ENCODE measurements around the gene DCC.
A peak's percentile ranks its signal among the peaks of the same experiment; 100 is the strongest.

Gene DCC

DNA sequence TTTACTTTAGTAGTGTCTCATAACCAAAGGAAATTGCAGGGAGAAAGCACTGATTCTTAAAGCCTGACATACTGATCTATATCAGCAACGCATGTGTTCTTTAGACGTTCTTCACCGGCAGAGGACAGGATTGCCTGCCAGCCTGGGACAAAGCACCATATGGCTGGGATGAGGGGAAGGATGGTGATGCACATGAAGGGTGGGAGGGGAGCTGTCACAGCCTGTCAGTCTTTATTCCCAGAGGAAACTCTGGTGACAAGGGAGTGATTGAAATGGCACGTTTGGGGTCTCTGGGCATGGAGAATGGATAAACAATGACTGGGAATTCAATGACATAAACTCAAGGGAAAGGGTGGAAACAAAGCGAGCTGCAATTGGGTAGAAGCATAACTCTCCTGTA lies 808.1 kb downstream of the DCC start:
- H3K36me3 ChIP-seq = no peaks in the 10 kb centered on the region
- TF ChIP-seq, protein P1, sequence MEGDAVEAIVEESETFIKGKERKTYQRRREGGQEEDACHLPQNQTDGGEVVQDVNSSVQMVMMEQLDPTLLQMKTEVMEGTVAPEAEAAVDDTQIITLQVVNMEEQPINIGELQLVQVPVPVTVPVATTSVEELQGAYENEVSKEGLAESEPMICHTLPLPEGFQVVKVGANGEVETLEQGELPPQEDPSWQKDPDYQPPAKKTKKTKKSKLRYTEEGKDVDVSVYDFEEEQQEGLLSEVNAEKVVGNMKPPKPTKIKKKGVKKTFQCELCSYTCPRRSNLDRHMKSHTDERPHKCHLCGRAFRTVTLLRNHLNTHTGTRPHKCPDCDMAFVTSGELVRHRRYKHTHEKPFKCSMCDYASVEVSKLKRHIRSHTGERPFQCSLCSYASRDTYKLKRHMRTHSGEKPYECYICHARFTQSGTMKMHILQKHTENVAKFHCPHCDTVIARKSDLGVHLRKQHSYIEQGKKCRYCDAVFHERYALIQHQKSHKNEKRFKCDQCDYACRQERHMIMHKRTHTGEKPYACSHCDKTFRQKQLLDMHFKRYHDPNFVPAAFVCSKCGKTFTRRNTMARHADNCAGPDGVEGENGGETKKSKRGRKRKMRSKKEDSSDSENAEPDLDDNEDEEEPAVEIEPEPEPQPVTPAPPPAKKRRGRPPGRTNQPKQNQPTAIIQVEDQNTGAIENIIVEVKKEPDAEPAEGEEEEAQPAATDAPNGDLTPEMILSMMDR (IDR thresholded peaks at IDR 0.05; ENCODE audit: low read depth, low read length) = no peak
- DNase-seq = no peak
- no peaks in the 10 kb centered on the region for H3K4me1 ChIP-seq
- H3K27me3 ChIP-seq = no peaks in the 10 kb centered on the region
- no peaks in the 10 kb centered on the region for H3K9me3 ChIP-seq
- H3K4me3 ChIP-seq (ENCODE audit: low read depth, low read length) = no peak overlapping the region

- TF ChIP-seq, protein P1 (IDR thresholded peaks at IDR 0.05; ENCODE audit: low read depth, low read length) = no peak
- H3K36me3 ChIP-seq = no peaks in the 10 kb centered on the region
- no peaks in the 10 kb centered on the region for H3K4me1 ChIP-seq
- no peaks in the 10 kb centered on the region for H3K9me3 ChIP-seq
- no peak for DNase-seq
- no peaks in the 10 kb centered on the region for H3K27me3 ChIP-seq
- no peak overlapping the region for H3K4me3 ChIP-seq (ENCODE audit: low read depth, low read length)
Observed at GRCh38 chr18:53152476-53152875, 812.5 kb downstream of the DCC start.

- peak; percentile 2 for DNase-seq
- no peaks in the 10 kb centered on the region for H3K36me3 ChIP-seq
- no peaks in the 10 kb centered on the region for H3K27me3 ChIP-seq
- H3K9me3 ChIP-seq = no peaks in the 10 kb centered on the region
- TF ChIP-seq, protein P1 (IDR thresholded peaks at IDR 0.05; ENCODE audit: low read depth, low read length) = 0 out of 2 replicates have a peak, but pooled peaks have one; percentile 6
- no peak overlapping the region for H3K4me3 ChIP-seq (ENCODE audit: low read depth, low read length)
- H3K4me1 ChIP-seq = no peaks in the 10 kb centered on the region
Observed at GRCh38 chr18:53153281-53153680, 813.3 kb downstream of the DCC start.

- Histone ChIP-seq H3K36me3 (no peaks in the 10 kb centered on the region), H3K27me3 (no peaks in the 10 kb centered on the region), H3K4me1 (no peaks in the 10 kb centered on the region), H3K4me3 (ENCODE audit: low read depth, low read length) (no peak overlapping the region), H3K9me3 (no peaks in the 10 kb centered on the region)
- no peak for DNase-seq
- TF ChIP-seq, protein P1 (IDR thresholded peaks at IDR 0.05; ENCODE audit: low read depth, low read length) = no peak
Observed at GRCh38 chr18:53153800-53154199, 813.8 kb downstream of the DCC start.

- no peaks in the 10 kb centered on the region for H3K4me1 ChIP-seq
- TF ChIP-seq, protein P1 (IDR thresholded peaks at IDR 0.05; ENCODE audit: low read depth, low read length) = no peak
- no peaks in the 10 kb centered on the region for H3K27me3 ChIP-seq
- no peaks in the 10 kb centered on the region for H3K36me3 ChIP-seq
- no peak overlapping the region for H3K4me3 ChIP-seq (ENCODE audit: low read depth, low read length)
- H3K9me3 ChIP-seq = no peaks in the 10 kb centered on the region
- no peak for DNase-seq
Observed at GRCh38 chr18:53165770-53166169, 825.8 kb downstream of the DCC start.

DNA sequence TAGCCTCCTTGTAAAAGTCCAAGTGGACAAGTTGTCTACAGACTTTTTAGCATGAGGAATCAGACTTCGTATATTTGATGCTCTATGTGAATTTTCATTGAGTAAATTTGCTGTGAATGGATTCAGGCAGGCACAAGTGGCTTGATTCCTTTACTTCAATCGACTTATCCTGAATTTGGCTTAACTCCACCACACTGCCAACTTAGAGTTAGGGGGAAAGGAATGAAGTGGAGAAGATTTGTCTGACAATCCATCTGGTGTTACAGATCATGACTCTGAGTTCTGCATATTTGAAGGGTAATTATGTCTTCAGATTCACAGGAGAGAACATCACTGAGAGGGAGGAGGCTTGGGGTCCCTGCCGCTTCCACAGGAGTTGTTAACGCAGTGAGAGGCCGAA lies 829.3 kb downstream of the DCC start:
- no peaks in the 10 kb centered on the region for H3K36me3 ChIP-seq
- H3K27me3 ChIP-seq = no peaks in the 10 kb centered on the region
- H3K4me3 ChIP-seq (ENCODE audit: low read depth, low read length) = no peak overlapping the region
- no peak for DNase-seq
- no peaks in the 10 kb centered on the region for H3K9me3 ChIP-seq
- TF ChIP-seq, protein P1 (IDR thresholded peaks at IDR 0.05; ENCODE audit: low read depth, low read length) = no peak
- no peaks in the 10 kb centered on the region for H3K4me1 ChIP-seq

Measured in BE2C (cell line).